GM21515 (cell line): ENCODE measurements around the gene RAB5B.
"Not testable (repeated sequence)": the region's sequence is repeated elsewhere in the genome, so short reads cannot be mapped to it uniquely, and the experiment has no call there.

ENCODE experiments used
- ATAC-seq: cut with Tn5 transposase; IDR thresholded peaks from one replicate; pipeline ENCODE4 v1.9.1; 2021; ENCODE audit not compliant: unreplicated experiment

The RAB5B gene

DNA sequence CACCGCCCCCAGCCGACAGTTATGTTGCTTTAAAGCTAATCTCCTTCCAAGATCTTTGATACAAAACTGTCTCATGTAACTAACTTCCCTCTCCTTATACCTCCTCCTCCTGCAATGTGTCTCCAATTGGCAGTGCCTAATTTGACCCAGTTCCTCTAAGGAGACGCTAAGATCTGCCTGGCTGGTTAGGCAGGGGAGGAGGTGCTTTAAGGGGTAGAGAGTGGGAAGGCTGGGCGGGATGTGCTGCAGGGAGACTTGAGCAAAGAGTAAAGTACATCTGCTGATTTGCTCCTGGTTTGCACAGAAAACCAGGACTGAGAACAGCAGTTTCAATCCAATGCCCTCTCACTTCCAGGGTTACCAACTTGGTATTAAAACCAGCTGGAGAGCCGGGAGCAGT lies 39.6 kb downstream of the RAB5B start:
- ATAC-seq = no peak

DNA sequence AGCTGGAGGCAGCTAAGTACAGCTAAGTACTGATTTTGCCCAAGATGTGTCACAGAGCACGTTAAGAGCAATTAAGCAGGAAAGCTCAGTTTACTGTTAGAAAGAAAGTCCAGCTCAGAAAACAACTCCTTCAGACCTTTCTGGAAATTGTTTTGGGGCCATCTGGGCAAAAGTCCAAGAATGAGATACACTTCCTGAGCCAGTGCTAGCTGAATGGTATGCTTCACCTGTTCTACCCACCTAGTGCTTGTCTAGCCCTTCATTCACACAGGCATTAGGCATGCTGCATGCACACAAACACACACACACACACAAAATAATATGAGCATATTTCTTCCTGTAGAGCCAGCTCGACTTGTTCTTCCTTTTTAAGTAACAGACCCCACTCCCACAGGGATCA lies 40.3 kb downstream of the RAB5B start:
- no peak for ATAC-seq

DNA sequence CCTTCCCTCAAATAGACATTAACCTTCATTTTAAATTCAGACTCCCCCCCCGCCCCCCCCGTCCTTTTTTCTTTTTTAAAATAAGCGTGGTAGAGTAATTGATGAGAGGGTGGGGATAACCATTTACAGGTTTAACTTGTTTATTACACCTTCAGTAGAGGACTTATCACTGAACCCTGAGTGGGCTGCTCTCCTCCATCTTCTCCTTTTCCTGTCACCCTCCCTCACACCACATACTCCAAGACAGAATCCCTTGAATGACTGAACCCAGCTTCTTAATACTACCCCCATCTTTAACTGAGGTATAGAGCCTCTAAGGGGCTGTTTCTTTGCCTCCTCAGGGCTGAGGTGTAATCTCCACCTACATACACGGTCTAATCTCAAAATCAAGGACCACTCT lies 43.3 kb downstream of the RAB5B start:
- ATAC-seq = no peak

DNA sequence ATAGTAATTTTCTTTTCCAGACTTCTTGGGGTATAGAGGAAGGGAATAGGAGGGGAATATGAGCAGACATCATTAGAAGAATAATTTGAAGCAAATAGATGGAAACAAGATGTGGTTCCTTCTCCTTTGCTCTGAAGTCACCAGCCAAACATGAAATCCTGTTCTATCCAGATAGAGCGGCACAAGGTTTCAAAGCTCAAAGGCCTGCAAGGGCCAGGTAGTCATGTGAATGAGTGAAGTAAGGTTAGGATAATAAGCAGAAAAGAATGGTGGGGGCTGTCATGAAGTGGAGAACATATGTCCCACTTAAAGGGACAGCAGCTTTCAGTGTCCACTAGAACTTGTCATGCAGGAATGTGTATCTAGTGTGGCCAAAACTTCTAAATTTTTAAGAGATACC lies 44.5 kb downstream of the RAB5B start:
- no peak for ATAC-seq

DNA sequence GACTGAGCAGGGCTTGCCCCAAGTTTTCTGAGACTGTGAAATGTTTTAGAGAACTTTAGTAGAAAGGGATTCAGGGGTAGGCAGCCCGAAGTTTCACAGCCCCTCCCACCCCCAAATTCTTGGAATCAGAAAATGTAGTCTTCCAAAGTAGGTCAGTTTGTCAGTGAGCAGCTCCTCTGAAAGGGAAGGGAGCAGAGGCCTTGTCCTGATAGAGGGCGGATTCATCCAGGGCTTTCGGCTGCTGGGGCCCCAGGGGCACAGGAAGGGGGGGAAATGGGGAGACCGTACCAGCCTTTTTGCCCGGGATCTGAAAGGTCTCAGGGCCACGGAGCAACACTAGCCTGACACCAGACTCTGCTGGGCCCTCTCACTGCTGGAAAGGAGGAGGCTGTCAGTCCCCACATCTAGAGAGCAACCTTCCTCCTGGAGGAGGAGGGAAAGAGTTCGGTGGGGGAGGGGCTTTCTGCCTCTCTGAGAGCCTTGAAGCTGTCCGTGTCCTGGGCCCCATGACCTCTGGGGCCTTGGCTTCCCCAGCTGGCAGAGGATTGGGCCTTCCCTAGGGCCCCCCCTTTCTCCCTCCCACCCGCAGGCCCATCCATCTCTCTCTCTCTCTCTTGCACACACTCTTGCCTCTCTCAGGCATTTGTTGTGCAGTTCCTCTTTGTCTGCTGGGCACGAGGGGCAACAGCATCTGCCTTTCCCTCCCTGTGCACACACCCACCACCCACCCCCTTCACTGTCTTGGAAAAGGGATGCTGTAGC lies 46.7 kb downstream of the RAB5B start, which contains the start of gene IKZF4:
TSS of gene IKZF4 (plus strand) at position 621 of the 762 bp plus-strand sequence. CDS start 451 bp downstream, outside the sequence.
- ATAC-seq = no peak

DNA sequence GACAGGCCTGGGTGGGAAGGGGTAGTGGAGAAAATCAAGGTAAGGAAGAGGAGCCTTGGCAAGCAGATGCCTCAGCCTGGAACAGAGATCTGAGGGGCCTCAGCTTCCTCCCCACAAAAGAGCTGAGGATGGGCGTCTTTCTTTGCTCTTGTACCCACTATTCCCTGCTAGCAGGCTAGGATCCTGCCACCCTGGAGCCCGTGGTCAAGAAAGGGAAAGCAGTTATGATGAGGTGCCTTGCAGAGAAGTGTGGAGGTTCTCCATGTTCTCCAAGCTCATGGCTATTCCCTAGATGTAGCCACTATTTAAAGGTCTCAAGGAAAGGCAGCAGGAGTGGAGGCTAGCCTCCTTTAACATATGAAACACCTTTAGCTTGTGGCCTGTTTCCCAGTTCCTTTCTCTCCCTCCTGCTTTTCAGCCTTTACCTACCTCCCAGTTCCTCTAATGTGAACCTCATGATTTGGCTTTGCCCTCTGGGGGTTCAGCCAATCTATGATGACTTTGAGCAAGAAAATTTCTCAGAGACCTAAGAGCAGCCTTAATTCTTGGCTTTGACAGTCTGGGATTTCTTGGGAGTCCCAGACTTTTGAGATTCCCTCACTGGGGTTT lies 48.1 kb downstream of the RAB5B start:
- no peak for ATAC-seq

DNA sequence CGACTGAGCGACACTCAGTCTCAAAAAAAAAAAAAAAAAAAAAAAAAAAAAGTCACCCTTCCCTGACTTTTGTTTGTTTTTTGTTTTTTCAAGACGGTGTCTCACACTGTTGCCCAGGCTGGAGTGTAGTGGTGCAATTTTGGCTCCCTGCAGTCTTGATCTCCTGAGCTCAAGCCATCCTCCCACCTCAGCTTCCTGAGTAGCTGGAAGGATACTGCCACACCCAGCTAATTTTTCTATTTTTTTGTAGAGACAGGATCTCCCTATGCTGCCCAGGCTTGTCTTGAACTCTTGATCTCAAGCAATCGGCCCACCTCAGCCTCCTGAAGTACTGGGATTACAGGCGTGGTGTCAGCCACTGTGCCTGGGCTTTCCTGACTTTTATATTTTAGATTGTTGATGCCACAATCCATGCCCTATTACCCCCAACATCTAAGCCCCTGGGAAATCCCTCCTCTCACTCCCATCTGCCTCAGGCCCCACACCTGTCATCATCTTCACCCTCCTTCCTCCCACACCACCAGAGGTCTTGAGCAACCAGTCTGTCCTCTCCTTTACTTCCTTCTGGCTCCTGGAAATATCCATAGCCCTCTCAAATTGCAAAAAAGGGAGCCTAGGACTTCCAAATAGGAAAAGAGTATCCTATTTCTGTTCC lies 54.8 kb downstream of the RAB5B start:
- no peak for ATAC-seq

DNA sequence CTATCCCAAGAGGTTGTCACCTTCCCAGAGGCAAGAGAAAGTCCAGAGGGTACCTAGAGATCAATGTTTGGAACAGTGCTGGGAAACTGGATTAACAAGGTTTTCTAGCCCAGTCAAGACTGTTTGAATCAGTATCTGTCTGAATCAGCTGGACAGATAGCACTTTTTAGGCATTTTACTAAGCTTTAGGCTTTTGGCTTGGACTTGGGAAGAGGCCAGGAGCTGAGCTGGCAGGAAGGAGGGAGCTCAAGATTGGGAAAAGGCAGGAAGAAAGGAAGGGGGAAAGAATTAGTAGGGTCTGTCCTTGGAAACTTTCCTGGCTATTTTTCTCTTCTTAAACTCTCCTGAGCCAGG lies 55.3 kb downstream of the RAB5B start:
- no peak for ATAC-seq

DNA sequence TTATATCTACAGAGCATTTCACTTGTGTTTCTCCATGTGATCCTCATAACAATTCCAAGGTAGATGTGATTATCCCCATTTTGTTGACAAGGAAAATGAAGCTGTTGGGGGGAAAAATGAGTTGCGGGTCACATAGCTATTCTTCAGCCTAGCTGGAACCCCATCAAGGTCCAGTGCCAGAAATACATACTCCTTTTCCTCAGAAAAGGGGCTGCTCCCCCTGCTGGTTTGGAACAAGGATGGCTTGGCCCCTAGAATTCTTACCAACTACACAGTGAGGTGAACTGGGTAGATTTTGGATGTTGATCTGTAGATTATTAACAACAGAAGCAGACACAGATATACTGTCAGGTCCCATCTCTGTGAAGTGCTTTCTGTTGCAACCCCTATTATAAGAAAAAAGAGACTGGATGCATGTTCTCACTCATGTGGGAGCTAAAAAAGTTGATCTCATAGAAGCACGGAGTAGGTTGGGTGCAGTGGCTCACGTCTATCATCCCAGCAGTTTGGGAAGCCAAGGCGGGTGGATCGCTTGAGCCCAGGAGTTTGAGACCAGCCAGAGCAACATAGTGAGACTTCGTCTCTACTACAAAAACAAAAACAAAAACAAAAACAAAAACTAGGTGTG lies 55.9 kb downstream of the RAB5B start:
- no peak for ATAC-seq

DNA sequence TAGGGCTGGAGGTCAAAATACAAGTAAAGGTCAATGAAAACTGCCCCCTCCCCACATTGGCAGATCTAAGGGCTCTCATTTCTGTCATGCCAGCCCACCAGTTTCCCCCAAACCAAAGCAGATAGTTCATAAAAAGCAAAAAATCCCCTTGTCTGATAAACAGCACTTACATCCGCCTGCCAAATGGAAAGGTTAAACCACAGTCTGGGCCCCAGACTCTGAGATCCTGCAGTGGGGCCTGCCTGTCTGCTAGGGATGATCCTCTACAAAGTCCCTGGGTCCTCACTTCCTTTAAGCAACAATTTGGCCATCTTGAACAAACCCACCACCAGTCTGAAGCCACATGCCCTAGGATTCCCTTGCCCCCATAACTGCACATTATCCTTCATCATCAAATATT lies 58.1 kb downstream of the RAB5B start:
- ATAC-seq = no peak

DNA sequence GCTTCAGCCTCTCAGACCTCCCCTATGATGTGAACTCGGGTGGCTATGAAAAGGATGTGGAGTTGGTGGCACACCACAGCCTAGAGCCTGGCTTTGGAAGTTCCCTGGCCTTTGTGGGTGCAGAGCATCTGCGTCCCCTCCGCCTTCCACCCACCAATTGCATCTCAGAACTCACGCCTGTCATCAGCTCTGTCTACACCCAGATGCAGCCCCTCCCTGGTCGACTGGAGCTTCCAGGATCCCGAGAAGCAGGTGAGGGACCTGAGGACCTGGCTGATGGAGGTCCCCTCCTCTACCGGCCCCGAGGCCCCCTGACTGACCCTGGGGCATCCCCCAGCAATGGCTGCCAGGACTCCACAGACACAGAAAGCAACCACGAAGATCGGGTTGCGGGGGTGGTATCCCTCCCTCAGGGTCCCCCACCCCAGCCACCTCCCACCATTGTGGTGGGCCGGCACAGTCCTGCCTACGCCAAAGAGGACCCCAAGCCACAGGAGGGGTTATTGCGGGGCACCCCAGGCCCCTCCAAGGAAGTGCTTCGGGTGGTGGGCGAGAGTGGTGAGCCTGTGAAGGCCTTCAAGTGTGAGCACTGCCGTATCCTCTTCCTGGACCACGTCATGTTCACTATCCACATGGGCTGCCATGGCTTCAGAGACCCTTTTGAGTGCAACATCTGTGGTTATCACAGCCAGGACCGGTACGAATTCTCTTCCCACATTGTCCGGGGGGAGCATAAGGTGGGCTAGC lies 60.9 kb downstream of the RAB5B start:
- no peak for ATAC-seq

DNA sequence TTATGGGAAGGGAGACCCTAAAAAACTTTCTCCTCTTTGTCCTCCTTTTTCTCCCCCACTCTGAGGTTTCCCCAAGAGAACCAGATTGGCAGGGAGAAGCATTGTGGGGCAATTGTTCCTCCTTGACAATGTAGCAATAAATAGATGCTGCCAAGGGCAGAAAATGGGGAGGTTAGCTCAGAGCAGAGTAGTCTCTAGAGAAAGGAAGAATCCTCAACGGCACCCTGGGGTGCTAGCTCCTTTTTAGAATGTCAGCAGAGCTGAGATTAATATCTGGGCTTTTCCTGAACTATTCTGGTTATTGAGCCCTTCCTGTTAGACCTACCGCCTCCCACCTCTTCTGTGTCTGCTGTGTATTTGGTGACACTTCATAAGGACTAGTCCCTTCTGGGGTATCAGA lies 63.3 kb downstream of the RAB5B start:
- no peak for ATAC-seq

DNA sequence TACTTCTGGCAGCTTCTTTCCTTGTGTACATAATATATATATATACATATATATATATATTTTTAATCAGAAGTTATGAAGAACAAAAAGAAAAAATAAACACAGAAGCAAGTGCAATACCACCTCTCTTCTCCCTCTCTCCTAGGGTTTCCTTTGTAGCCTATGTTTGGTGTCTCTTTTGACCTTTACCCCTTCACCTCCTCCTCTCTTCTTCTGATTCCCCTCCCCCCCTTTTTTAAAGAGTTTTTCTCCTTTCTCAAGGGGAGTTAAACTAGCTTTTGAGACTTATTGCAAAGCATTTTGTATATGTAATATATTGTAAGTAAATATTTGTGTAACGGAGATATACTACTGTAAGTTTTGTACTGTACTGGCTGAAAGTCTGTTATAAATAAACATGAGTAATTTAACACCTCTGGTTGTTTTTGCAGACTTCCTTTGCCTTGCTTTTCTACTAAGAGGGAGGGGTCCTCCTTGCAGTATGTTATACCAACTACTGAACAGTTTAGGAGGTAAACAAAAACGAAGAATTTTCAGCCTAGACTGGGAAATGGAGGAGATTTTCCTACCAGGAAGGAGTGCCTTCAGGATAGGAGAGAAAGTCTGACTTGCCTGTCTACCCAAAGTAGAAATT lies 64.3 kb downstream of the RAB5B start:
- no peak for ATAC-seq

DNA sequence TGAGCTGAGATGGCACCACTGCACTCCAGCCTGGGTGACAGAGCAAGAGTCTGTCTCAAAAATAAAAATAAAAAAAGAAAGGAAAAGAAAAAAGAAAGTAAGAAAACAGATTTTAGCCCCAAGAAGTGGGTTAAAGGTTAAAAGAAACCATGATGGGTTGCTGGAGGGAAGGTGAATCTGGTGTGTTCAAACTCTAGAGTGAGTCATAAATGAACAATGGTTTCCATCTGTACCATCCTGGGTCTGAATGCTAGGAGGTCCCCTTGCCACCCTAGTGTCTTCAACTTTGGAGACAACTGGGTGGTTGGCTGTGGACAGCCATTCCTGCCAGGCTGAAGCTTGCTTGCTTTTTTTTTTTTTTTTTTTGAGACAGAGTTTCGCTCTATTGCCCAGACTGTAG lies 66.3 kb downstream of the RAB5B start:
- ATAC-seq = no peak

DNA sequence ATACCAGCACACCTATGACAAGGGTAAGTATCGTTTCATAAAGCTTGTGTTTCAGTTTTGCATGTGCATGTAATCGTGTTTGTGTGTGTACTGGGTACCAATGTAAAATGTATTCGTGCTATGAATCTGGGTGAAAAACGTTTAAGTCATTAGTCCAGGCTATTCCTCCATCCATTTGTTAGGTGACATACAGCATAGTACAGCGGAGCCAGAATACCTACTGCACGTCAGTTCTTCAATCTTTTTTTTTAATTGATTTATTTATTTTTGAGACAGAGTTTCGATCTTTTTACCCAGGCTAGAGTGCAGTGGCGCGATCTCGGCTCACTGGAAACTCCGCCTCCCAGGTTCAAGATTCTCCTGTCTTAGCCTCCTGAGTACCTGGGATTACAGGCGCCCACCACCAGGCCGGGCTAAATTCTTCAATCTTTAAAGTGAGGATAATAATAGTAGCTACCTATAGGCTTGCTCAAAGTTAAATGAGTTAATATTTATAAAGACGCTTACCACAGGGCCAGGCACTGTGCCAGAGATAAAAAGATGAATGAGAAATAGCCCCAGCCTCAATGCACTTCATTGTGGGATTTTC lies 67.2 kb downstream of the RAB5B start:
- peak; percentile 1 for ATAC-seq

DNA sequence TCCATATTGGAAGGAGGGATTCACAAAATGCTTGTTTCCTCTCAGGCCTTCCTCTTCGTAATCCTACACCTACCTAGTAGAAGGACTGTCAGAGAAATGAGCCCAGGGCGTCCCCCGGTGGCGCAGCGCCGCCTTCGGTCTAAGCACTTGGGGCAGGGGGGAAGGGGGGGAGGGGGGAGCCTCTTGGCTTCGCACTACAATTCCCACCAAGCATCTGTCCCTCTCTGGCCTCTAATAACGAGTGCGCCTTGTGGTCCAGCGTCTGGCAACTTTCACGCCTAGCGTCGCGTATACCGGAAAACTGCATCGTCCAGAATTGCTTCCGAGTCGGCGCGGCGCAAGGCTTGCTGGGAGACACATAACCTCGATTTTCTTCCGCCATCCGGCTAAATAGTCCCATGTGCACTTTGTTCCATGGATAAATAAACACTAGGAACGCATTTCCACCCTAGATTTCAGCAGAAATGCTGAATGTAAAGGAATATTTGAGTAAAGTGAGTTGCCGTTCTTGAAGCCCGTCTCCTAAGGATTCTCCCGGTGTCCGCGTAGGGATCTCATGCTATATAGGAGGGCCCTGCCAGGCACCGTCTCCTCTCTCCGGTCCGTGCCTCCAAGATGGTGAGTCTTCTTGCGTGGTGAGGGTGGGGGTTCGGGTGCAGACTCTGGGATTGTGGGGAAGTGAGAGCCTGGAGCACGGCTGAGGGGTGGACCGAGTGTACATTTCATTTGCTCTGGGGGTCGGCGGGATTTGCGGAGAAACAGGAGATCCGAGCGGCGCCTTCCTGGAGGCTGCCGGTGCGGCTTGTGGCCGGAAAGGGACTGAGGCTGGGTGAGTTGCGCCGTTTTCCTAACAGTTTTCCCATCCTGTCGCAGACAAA lies 67.9 kb downstream of the RAB5B start, which contains the start of gene RPS26:
TSS of gene RPS26 (plus strand) at position 367 of the 878 bp plus-strand sequence. CDS start at position 616, 249 bp downstream.
- peak; percentile 90 for ATAC-seq

DNA sequence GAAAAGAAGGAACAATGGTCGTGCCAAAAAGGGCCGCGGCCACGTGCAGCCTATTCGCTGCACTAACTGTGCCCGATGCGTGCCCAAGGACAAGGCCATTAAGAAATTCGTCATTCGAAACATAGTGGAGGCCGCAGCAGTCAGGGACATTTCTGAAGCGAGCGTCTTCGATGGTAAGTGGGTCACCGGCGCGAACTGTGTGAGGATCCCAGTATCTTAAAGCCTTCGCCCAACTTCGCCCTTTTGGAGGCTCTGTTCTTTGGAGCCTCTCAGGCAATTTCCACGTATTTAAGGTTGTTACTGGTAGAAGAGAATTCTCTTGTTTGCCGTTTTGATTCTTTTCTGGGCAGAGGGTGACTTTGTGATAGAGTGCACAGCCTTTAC lies 68.5 kb downstream of the RAB5B start:
- not testable (repeated sequence) for ATAC-seq

DNA sequence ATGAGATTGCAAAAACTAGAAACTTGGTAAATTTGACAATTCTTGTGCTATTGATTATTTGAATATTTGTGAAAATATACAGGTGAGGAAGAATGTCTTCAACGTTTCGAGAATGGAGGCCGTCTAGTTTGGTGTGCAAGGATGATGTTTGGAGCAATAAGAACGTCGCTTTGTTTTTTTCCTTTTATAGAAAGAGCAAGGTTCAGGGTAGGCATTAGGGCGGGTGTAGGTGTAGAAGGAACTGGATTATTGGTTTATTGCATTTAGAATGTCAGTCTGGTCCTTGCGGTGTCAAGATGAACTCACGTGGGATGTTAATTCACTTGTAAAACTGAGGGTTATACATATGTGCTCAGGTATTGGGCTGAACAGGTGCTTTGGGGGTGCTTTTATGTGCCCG lies 69.0 kb downstream of the RAB5B start:
- no peak for ATAC-seq
